PC-9 (cell line): ENCODE measurements around the gene CRY2. TPM values are rescaled to one million over a fixed set of nuclear protein-coding genes. Genes with fewer than 3 reads are reported as not detected.
"Not testable (repeated sequence)": the region's sequence is repeated elsewhere in the genome, so short reads cannot be mapped to it uniquely, and the experiment has no call there.

Experiments used
- BruUV-seq: library from RNA; stranded (reverse); fragments of 400-500 nt; replicated peaks from 2 replicates; lab custom pipeline; 2021; lab: Mats Ljungman, UMichigan
- CTCF ChIA-PET: fragments of 300-600 bp; sonication (Branson Sonifier 250); formaldehyde crosslinking; loops from one replicate; lab custom pipeline; 2022; ENCODE audit warnings: antibody characterized with exemption; lab: Charles Lee
- POLR2A ChIA-PET: fragments of 300-600 bp; sonication (Branson Sonifier 250); formaldehyde crosslinking; loops from one replicate; lab custom pipeline; 2022; ENCODE audit warnings: antibody characterized with exemption; ENCODE audit not compliant: unreplicated experiment; lab: Charles Lee
- DNase-seq, 2 experiments: peaks; one replicate each; pipeline versions ENCODE4 v3.0.0 to v3.0.0-alpha.2; 2015 to 2022; ENCODE audit warnings: mixed read lengths in 1 of 2
- H2AFZ ChIP-seq: fragments of 200-600 bp; sonication (generic); 2 replicates; pipeline ENCODE4 v1.8.1; 2017; ENCODE audit warnings: antibody characterized with exemption
- H3F3A ChIP-seq: fragments of 200-600 bp; sonication (generic); 2 replicates; pipeline ENCODE4 v1.8.1; 2017; ENCODE audit warnings: antibody characterized with exemption, mild to moderate bottlenecking, low read depth; ENCODE audit not compliant: insufficient read depth
- H3K27ac ChIP-seq: fragments of 200-600 bp; sonication (generic); 2 replicates; pipeline ENCODE4 v1.6.1; 2016; ENCODE audit warnings: mixed run types
- H3K27me3 ChIP-seq: fragments of 200-600 bp; sonication (generic); 2 replicates; pipeline ENCODE4 v1.6.1; 2016; ENCODE audit warnings: low read depth, mixed run types; ENCODE audit not compliant: insufficient read depth
- H3K36me3 ChIP-seq: fragments of 200-600 bp; sonication (generic); 2 replicates; pipeline ENCODE4 v1.6.1; 2016; ENCODE audit warnings: low read depth, mixed run types
- H3K4me1 ChIP-seq: fragments of 200-600 bp; sonication (generic); replicated peaks from 2 replicates; pipeline ENCODE4 v1.6.1; 2016; ENCODE audit warnings: mixed run types; ENCODE audit not compliant: insufficient read depth
- H3K4me2 ChIP-seq: fragments of 200-600 bp; sonication (generic); 2 replicates; pipeline ENCODE4 v1.6.1; 2017; ENCODE audit warnings: mixed run types
- H3K4me3 ChIP-seq: fragments of 200-600 bp; sonication (generic); 2 replicates; pipeline ENCODE4 v1.6.1; 2016; ENCODE audit warnings: mixed run types
- H3K79me2 ChIP-seq: fragments of 200-600 bp; sonication (generic); 2 replicates; pipeline ENCODE4 v1.6.1; 2017; ENCODE audit warnings: low read depth, mixed run types
- H3K9me2 ChIP-seq: fragments of 200-600 bp; sonication (generic); 2 replicates; pipeline ENCODE4 v1.8.1; 2017; ENCODE audit warnings: mild to moderate bottlenecking; ENCODE audit not compliant: insufficient read depth
- H3K9me3 ChIP-seq: fragments of 200-600 bp; sonication (generic); 2 replicates; pipeline ENCODE4 v1.8.1; 2016; ENCODE audit warnings: low read depth; ENCODE audit not compliant: insufficient read depth
- H4K20me1 ChIP-seq: fragments of 200-600 bp; sonication (generic); 2 replicates; pipeline ENCODE4 v1.8.1; 2017; ENCODE audit not compliant: insufficient read depth
- CTCF ChIP-seq: fragments of 200-600 bp; sonication (generic); conservative IDR thresholded peaks from 2 replicates; pipeline ENCODE4 v1.6.1; 2017; ENCODE audit warnings: mixed run types, antibody characterized with exemption, mild to moderate bottlenecking, moderate library complexity
- EZH2 ChIP-seq: fragments of 200-600 bp; sonication (generic); IDR thresholded peaks from 2 replicates; pipeline ENCODE4 v1.8.0; 2017; ENCODE audit warnings: antibody characterized with exemption, low read depth
- intact Hi-C: fragments of 100-400 bp; cut with micrococcal nuclease; formaldehyde crosslinking; loops from one replicate; pipeline ENCODE4 v1.10.0; 2022; ENCODE audit not compliant: unreplicated experiment
- total RNA-seq: library from RNA; stranded (reverse); gene quantifications from 2 replicates; pipeline ENCODE4 v1.2.3, GENCODE V29; 2021

The CRY2 gene
- total RNA-seq, 1 experiment from 2014 or later = 17.5 TPM

- CTCF ChIA-PET = interaction anchor here (0.6 kb wide), 1 partner anchor 599 kb away, joined by 3 read pairs; no protein-coding TSS in a partner anchor
- BruUV-seq = no TSS peak
These were observed 13.5 kb upstream of the CRY2 start for GRCh38 chr11:45833761-45834160.

GRCh38 chr11:45834298-45834756 is 12.9 kb upstream of the CRY2 start:
- no TSS peak for BruUV-seq
- CTCF ChIA-PET = interaction anchor here (0.6 kb wide), 1 partner anchor 598 kb away, joined by 3 read pairs; no protein-coding TSS in a partner anchor

More at GRCh38 chr11:45833761-45834160, 13.5 kb upstream of the CRY2 start:
- no peaks in the 10 kb centered on the region for H4K20me1 ChIP-seq
- H3K27ac ChIP-seq = no peak overlapping the region
- H3K4me2 ChIP-seq = no peak overlapping the region
- intact Hi-C loops = no loop called here
- DNase-seq = no peak
- no peaks in the 10 kb centered on the region for H3K4me1 ChIP-seq
- TF ChIP-seq CTCF (no peak), EZH2 (no peak)
- H3F3A ChIP-seq = no peaks in the 10 kb centered on the region
- POLR2A ChIA-PET = no interaction called here
- peaks cover 16% of the 10 kb centered on the region for H3K27me3 ChIP-seq
- H3K36me3 ChIP-seq = no peaks in the 10 kb centered on the region
- H3K4me3 ChIP-seq = no peak overlapping the region
- no peak overlapping the region for H2AFZ ChIP-seq
- H3K79me2 ChIP-seq = no peaks in the 10 kb centered on the region
- H3K9me2 ChIP-seq = no peaks in the 10 kb centered on the region
- no peaks in the 10 kb centered on the region for H3K9me3 ChIP-seq

GRCh38 chr11:45839204-45839603 is 8.1 kb upstream of the CRY2 start:
- no peak for DNase-seq
- peaks cover 14% of the 10 kb centered on the region for H3K27me3 ChIP-seq
- H2AFZ ChIP-seq = no peak overlapping the region
- no peak overlapping the region for H3K4me3 ChIP-seq
- H3K4me1 ChIP-seq = peaks cover 8% of the 10 kb centered on the region; the same call in 1 of the 2 replicates
- H3K27ac ChIP-seq = no peak overlapping the region
- no peaks in the 10 kb centered on the region for H4K20me1 ChIP-seq
- no peaks in the 10 kb centered on the region for H3K36me3 ChIP-seq
- peaks cover 8% of the 10 kb centered on the region; the same call in 1 of the 2 replicates for H3F3A ChIP-seq
- intact Hi-C loops = no loop called here
- TF ChIP-seq CTCF (no peak), EZH2 (no peak)
- POLR2A ChIA-PET = no interaction called here
- no TSS peak for BruUV-seq
- H3K9me3 ChIP-seq = no peaks in the 10 kb centered on the region
- H3K79me2 ChIP-seq = no peaks in the 10 kb centered on the region
- no peaks in the 10 kb centered on the region for H3K9me2 ChIP-seq
- H3K4me2 ChIP-seq = no peak overlapping the region
- CTCF ChIA-PET = no interaction called here

More at GRCh38 chr11:45834298-45834756, 12.9 kb upstream of the CRY2 start:
- Histone ChIP-seq H3K27me3 (peaks cover 14% of the 10 kb centered on the region), H3K27ac (no peak overlapping the region), H3K9me2 (no peaks in the 10 kb centered on the region), H3K79me2 (no peaks in the 10 kb centered on the region), H2AFZ (no peak overlapping the region), H3K36me3 (no peaks in the 10 kb centered on the region), H3K4me3 (no peak overlapping the region), H3K4me2 (no peak overlapping the region), H3K9me3 (no peaks in the 10 kb centered on the region), H3F3A (no peaks in the 10 kb centered on the region), H4K20me1 (no peaks in the 10 kb centered on the region), H3K4me1 (no peaks in the 10 kb centered on the region)
- TF ChIP-seq CTCF (no peak), EZH2 (no peak)
- POLR2A ChIA-PET = no interaction called here
- no peak for DNase-seq
- intact Hi-C loops = no loop called here

- intact Hi-C loops = loop anchor here (10.0 kb wide), 1 partner anchor 395 kb away; no protein-coding TSS in a partner anchor
- CTCF ChIA-PET, H3K9me3 ChIP-seq, DNase-seq, BruUV-seq, H3K79me2 ChIP-seq, H3K36me3 ChIP-seq, H3K27ac ChIP-seq, H3K9me2 ChIP-seq, H3K4me3 ChIP-seq, H4K20me1 ChIP-seq, H3K4me2 ChIP-seq, POLR2A ChIA-PET, H2AFZ ChIP-seq, H3F3A ChIP-seq, H3K4me1 ChIP-seq: not testable (repeated sequence)
- peaks cover 14% of the 10 kb centered on the region for H3K27me3 ChIP-seq
These were observed 7.0 kb upstream of the CRY2 start for GRCh38 chr11:45840251-45840650.
